Measurements from ENCODE around the gene LIN28A. TPM values are rescaled to one million over a fixed set of nuclear protein-coding genes. Genes with fewer than 3 reads are reported as not detected.
A peak's percentile ranks its signal among the peaks of the same experiment; 100 is the strongest.

Gene LIN28A
- total RNA-seq, 1 experiment from 2014 or later = 0.15 TPM

- DNase-seq (ENCODE audit: low spot score) = no peak
- TF ChIP-seq CTCF (conservative IDR thresholded peaks at IDR 0.05; ENCODE audit: low read depth, low read length) (no peak), EZH2 (IDR thresholded peaks at IDR 0.05; ENCODE audit: borderline replicate concordance, low read depth, low read length, poor library complexity, severe bottlenecking) (no peak)
- Histone ChIP-seq H3K4me3 (ENCODE audit: low read depth, low read length, poor library complexity, severe bottlenecking) (no peak overlapping the region), H3K27ac (ENCODE audit: low read depth, low read length, poor library complexity, severe bottlenecking) (peak overlapping the region; percentile 17), H3K27me3 (replicated peaks; ENCODE audit: insufficient read depth, low read depth, low read length, poor library complexity) (no peaks in the 10 kb centered on the region), H3K9me3 (ENCODE audit: low read depth, low read length, poor library complexity, severe bottlenecking) (no peaks in the 10 kb centered on the region), H3K36me3 (ENCODE audit: insufficient read depth, low read length, poor library complexity, severe bottlenecking) (peaks cover 52% of the 10 kb centered on the region), H3K4me1 (ENCODE audit: insufficient read depth, low read length, poor library complexity, severe bottlenecking) (peaks cover 14% of the 10 kb centered on the region)
- intact Hi-C loops (cut with micrococcal nuclease; ENCODE audit: unreplicated experiment) = no loop called here
- ChIA-PET CTCF (no interaction called here), POLR2A (ENCODE audit: low non-redundant PET) (no interaction called here)
- no TSS peak for BruUV-seq (replicated peaks)
Measured at GRCh38 chr1:26476958-26477357, 66.3 kb downstream of the LIN28A start.

GRCh38 chr1:26477446-26478152 lies 67.0 kb downstream of the LIN28A start:
- Histone ChIP-seq H3K36me3 (ENCODE audit: insufficient read depth, low read length, poor library complexity, severe bottlenecking) (peaks cover 52% of the 10 kb centered on the region), H3K4me3 (ENCODE audit: low read depth, low read length, poor library complexity, severe bottlenecking) (no peak overlapping the region), H3K27me3 (replicated peaks; ENCODE audit: insufficient read depth, low read depth, low read length, poor library complexity) (no peaks in the 10 kb centered on the region), H3K27ac (ENCODE audit: low read depth, low read length, poor library complexity, severe bottlenecking) (peak overlapping the region; percentile 40), H3K9me3 (ENCODE audit: low read depth, low read length, poor library complexity, severe bottlenecking) (no peaks in the 10 kb centered on the region), H3K4me1 (ENCODE audit: insufficient read depth, low read length, poor library complexity, severe bottlenecking) (peaks cover 14% of the 10 kb centered on the region)
- TF ChIP-seq EZH2 (IDR thresholded peaks at IDR 0.05; ENCODE audit: borderline replicate concordance, low read depth, low read length, poor library complexity, severe bottlenecking) (no peak), CTCF (conservative IDR thresholded peaks at IDR 0.05; ENCODE audit: low read depth, low read length) (no peak)
- CTCF ChIA-PET = no interaction called here
- POLR2A ChIA-PET (ENCODE audit: low non-redundant PET) = no interaction called here
- peak; percentile 40 for DNase-seq (ENCODE audit: low spot score)
- no TSS peak for BruUV-seq (replicated peaks)
- intact Hi-C loops (cut with micrococcal nuclease; ENCODE audit: unreplicated experiment) = no loop called here

- TF ChIP-seq CTCF (conservative IDR thresholded peaks at IDR 0.05; ENCODE audit: low read depth, low read length) (no peak), EZH2 (IDR thresholded peaks at IDR 0.05; ENCODE audit: borderline replicate concordance, low read depth, low read length, poor library complexity, severe bottlenecking) (no peak)
- Histone ChIP-seq H3K4me1 (ENCODE audit: insufficient read depth, low read length, poor library complexity, severe bottlenecking) (peaks cover 14% of the 10 kb centered on the region), H3K27me3 (replicated peaks; ENCODE audit: insufficient read depth, low read depth, low read length, poor library complexity) (no peaks in the 10 kb centered on the region), H3K9me3 (ENCODE audit: low read depth, low read length, poor library complexity, severe bottlenecking) (no peaks in the 10 kb centered on the region), H3K4me3 (ENCODE audit: low read depth, low read length, poor library complexity, severe bottlenecking) (no peak overlapping the region), H3K36me3 (ENCODE audit: insufficient read depth, low read length, poor library complexity, severe bottlenecking) (peaks cover 50% of the 10 kb centered on the region), H3K27ac (ENCODE audit: low read depth, low read length, poor library complexity, severe bottlenecking) (no peak overlapping the region)
- ChIA-PET CTCF (no interaction called here), POLR2A (ENCODE audit: low non-redundant PET) (interaction anchor here (0.6 kb wide), 1 partner anchor 327 kb away, joined by 9 read pairs; no protein-coding TSS in a partner anchor)
- intact Hi-C loops (cut with micrococcal nuclease; ENCODE audit: unreplicated experiment) = no loop called here
- no peak for DNase-seq (ENCODE audit: low spot score)
- no TSS peak for BruUV-seq (replicated peaks)
Measured at GRCh38 chr1:26478159-26478558, 67.5 kb downstream of the LIN28A start.
